A549 (cell line): ENCODE measurements around the gene FAM163B. TPM values are rescaled to one million over a fixed set of nuclear protein-coding genes. Genes with fewer than 3 reads are reported as not detected.

Experiments used
- ATAC-seq, 2 experiments: fragments of 200-7000 bp in 1 of 2; fragments of >200 bp in 1 of 2; cut with Nextera tagmentation in 1 of 2; cut with Tn5 transposase in 1 of 2; 3 replicates each; pipeline versions ENCODE4 v1.8.0 to v1.9.1; 2018 to 2020; ENCODE audit warnings: mild to moderate bottlenecking in 1 of 2, moderate library complexity in 1 of 2
- CTCF ChIA-PET: fragments of 300-600 bp; sonication (Branson Sonifier 250); formaldehyde crosslinking; extraction: SDS; loops from one replicate; lab custom pipeline; 2021; ENCODE audit warnings: antibody characterized with exemption, inconsistent platforms; lab: Yijun Ruan, JAX
- POLR2A ChIA-PET: fragments of 350-600 bp; formaldehyde crosslinking; extraction: SDS; loops from one replicate; lab custom pipeline; 2021; ENCODE audit warnings: antibody characterized with exemption, inconsistent platforms; lab: Yijun Ruan, JAX
- DNase-seq, 2 experiments: peaks; one replicate each; pipeline versions ENCODE4 v3.0.0 to v3.0.0-alpha.2; 2011 to 2016; ENCODE audit warnings: low read depth in 1 of 2, low spot score in 1 of 2
- FAIRE-seq: peaks from 2 replicates; lab custom pipeline; 2011; peaks lifted over from hg19 to GRCh38; lab: Jason Lieb, UNC
- H3K27ac ChIP-seq, 2 experiments: fragments of >200 bp; sonication (Bioruptor Twin); formaldehyde crosslinking; 3 replicates each; pipeline ENCODE4 v1.5.1; 2016 to 2017
- H3K4me1 ChIP-seq: fragments of >200 bp; sonication (Bioruptor Twin); formaldehyde crosslinking; 3 replicates; pipeline ENCODE4 v1.6.1; 2016
- H3K4me2 ChIP-seq: fragments of >200 bp; sonication (Bioruptor Twin); formaldehyde crosslinking; 3 replicates; pipeline ENCODE4 v1.6.1; 2016
- H3K4me3 ChIP-seq: fragments of >200 bp; sonication (Bioruptor Twin); formaldehyde crosslinking; 3 replicates; pipeline ENCODE4 v1.5.1; 2016
- H3K9me3 ChIP-seq: fragments of >200 bp; sonication (Bioruptor Twin); formaldehyde crosslinking; 3 replicates; pipeline ENCODE4 v1.6.1; 2016
- CEBPB ChIP-seq, 2 experiments: fragments of >200 bp in 1 of 2; sonication (Bioruptor Twin) in 1 of 2; formaldehyde crosslinking in 1 of 2; IDR thresholded peaks; 2 replicates each; pipeline ENCODE4 v1.6.1; 2012 to 2016
- CHD2 ChIP-seq: fragments of 150-350 bp; IDR thresholded peaks from 2 replicates; pipeline ENCODE4 v1.6.1; 2014; ENCODE audit warnings: low read length; ENCODE audit not compliant: partially characterized antibody
- CTCF ChIP-seq: fragments of >200 bp; sonication (Bioruptor Twin); formaldehyde crosslinking; IDR thresholded peaks from 3 replicates; pipeline ENCODE4 v1.5.1; 2016
- EHF ChIP-seq: fragments of 250-450 bp; sonication (Bioruptor Pico); IDR thresholded peaks from 2 replicates; pipeline ENCODE4 v1.5.0; 2020; ENCODE audit warnings: mild to moderate bottlenecking
- EHMT2 ChIP-seq: fragments of 200-600 bp; sonication (generic); IDR thresholded peaks from 2 replicates; pipeline ENCODE4 v1.6.1; 2016; ENCODE audit warnings: antibody characterized with exemption, low read depth, mild to moderate bottlenecking, moderate library complexity
- ELK1 ChIP-seq: fragments of 150-350 bp; IDR thresholded peaks from 2 replicates; pipeline ENCODE4 v1.6.1; 2014; ENCODE audit warnings: low read depth, mild to moderate bottlenecking, low read length
- EP300 ChIP-seq, 2 experiments: fragments of >200 bp; sonication (Bioruptor Twin); formaldehyde crosslinking; IDR thresholded peaks; 2 replicates in 1 of 2; 3 replicates in 1 of 2; pipeline ENCODE4 v1.6.1; 2016 to 2017
- ESRRA ChIP-seq: fragments of 150-350 bp; IDR thresholded peaks from 2 replicates; pipeline ENCODE4 v1.6.1; 2014; ENCODE audit warnings: mild to moderate bottlenecking, low read length, borderline replicate concordance
- FOSL2 ChIP-seq, 2 experiments: fragments of 450-650 bp in 1 of 2; fragments of >200 bp in 1 of 2; sonication (Bioruptor Twin) in 1 of 2; formaldehyde crosslinking; IDR thresholded peaks; 2 replicates each; pipeline versions ENCODE4 v1.5.0 to v1.6.1; 2016 to 2020; ENCODE audit warnings: mild to moderate bottlenecking in 1 of 2, moderate library complexity in 1 of 2
- FOXS1 ChIP-seq: fragments of 250-450 bp; sonication (Bioruptor Pico); IDR thresholded peaks from 2 replicates; pipeline ENCODE4 v1.5.0; 2020; ENCODE audit warnings: mild to moderate bottlenecking, moderate library complexity
- GATA3 ChIP-seq: IDR thresholded peaks from 2 replicates; pipeline ENCODE4 v1.6.1; 2012; ENCODE audit warnings: borderline replicate concordance
- HES2 ChIP-seq: fragments of >200 bp; sonication (Bioruptor Twin); formaldehyde crosslinking; IDR thresholded peaks from 2 replicates; pipeline ENCODE4 v1.6.1; 2016
- HOXB13 ChIP-seq: fragments of 250-450 bp; sonication (Bioruptor Pico); IDR thresholded peaks from 2 replicates; pipeline ENCODE4 v1.5.0; 2020; ENCODE audit warnings: low read depth, mild to moderate bottlenecking, moderate library complexity
- JUNB ChIP-seq: fragments of >200 bp; sonication (Bioruptor Twin); formaldehyde crosslinking; IDR thresholded peaks from 2 replicates; pipeline ENCODE4 v1.6.1; 2016
- KDM5A ChIP-seq: fragments of 200-600 bp; sonication (generic); IDR thresholded peaks from 2 replicates; pipeline ENCODE4 v1.6.1; 2016; ENCODE audit warnings: antibody characterized with exemption, mild to moderate bottlenecking
- MAX ChIP-seq: IDR thresholded peaks from 2 replicates; pipeline ENCODE4 v1.6.1; 2012
- MAZ ChIP-seq: fragments of 150-350 bp; IDR thresholded peaks from 2 replicates; pipeline ENCODE4 v1.6.1; 2014; ENCODE audit warnings: antibody characterized with exemption, low read depth, low read length, borderline replicate concordance
- MYC ChIP-seq: IDR thresholded peaks from 2 replicates; pipeline ENCODE4 v1.6.1; 2012; ENCODE audit warnings: mild to moderate bottlenecking, inconsistent platforms, low read length, improper control_type of control experiment, borderline replicate concordance
- NFE2L2 ChIP-seq: fragments of 150-350 bp; conservative IDR thresholded peaks from 2 replicates; pipeline ENCODE4 v1.6.1; 2014; ENCODE audit warnings: low read length
- NPAS2 ChIP-seq: fragments of 250-450 bp; sonication (Bioruptor Pico); IDR thresholded peaks from 2 replicates; pipeline ENCODE4 v1.8.0; 2022; ENCODE audit warnings: mild to moderate bottlenecking, moderate library complexity, borderline replicate concordance
- NR3C1 ChIP-seq: fragments of >200 bp; sonication (Bioruptor Twin); formaldehyde crosslinking; IDR thresholded peaks from 3 replicates; pipeline ENCODE4 v1.6.1; 2017
- PHF8 ChIP-seq: fragments of 200-600 bp; sonication (generic); IDR thresholded peaks from 2 replicates; pipeline ENCODE4 v1.6.1; 2016; ENCODE audit warnings: low read depth, mild to moderate bottlenecking, antibody characterized with exemption, moderate library complexity, borderline replicate concordance
- POLR2A ChIP-seq: IDR thresholded peaks from 2 replicates; pipeline ENCODE4 v1.6.1; 2012; ENCODE audit warnings: mild to moderate bottlenecking, low read length
- SMC3 ChIP-seq: fragments of >200 bp; sonication (Bioruptor Twin); formaldehyde crosslinking; IDR thresholded peaks from 3 replicates; pipeline ENCODE4 v1.6.1; 2018; ENCODE audit warnings: inconsistent platforms
- SREBF2 ChIP-seq: fragments of 450-650 bp; IDR thresholded peaks from 2 replicates; pipeline ENCODE4 v1.6.1; 2014; ENCODE audit warnings: mild to moderate bottlenecking, moderate library complexity
- TP53 ChIP-seq: fragments of 250-450 bp; sonication (Bioruptor Pico); IDR thresholded peaks from 2 replicates; pipeline ENCODE4 v1.5.0; 2021; ENCODE audit warnings: mild to moderate bottlenecking, moderate library complexity
- WGBS: methylation state at CpG from one replicate; pipeline ENCODE4 v1.1.6; 2017; ENCODE audit errors: missing lambda C conversion rate; 5-methylcytosine and 5-hydroxymethylcytosine counted together
- polyA plus RNA-seq, 4 experiments: library from polyadenylated mRNA; depleted of rRNA in 3 of 4; stranded (reverse); fragments of >200 nt; fragmentation: RNase III in 1 of 4; extraction: RNeasy Plus Mini Kit Qiagen cat#74134 plus additional on column Dnase treatment in 1 of 4; gene quantifications; 2 replicates in 3 of 4; 3 replicates in 1 of 4; pipeline ENCODE4 v1.2.3, GENCODE V29; 2011 to 2017

FAM163B gene
- polyA plus RNA-seq, 2 of the 4 experiments (the other 2 are of a cell fraction): not detected

GRCh38 chr9:133581513-133582343, 27.5 kb downstream of the FAM163B start:
- WGBS: 65% methylated on average over 19 of the region's 19 CpGs
- DNase-seq: no peak
- TF ChIP-seq SREBF2 (no peak), NR3C1 (no peak), CTCF (no peak), EHF (CRISPR knock-in tag) (no peak), FOSL2 (IDR thresholded peaks at IDR 0.05) (no peak), FOSL2 (CRISPR knock-in tag; IDR thresholded peaks at IDR 0.05) (no peak), SMC3 (no peak), ESRRA (no peak), MYC (no peak), CEBPB (IDR thresholded peaks at IDR 0.05) (no peak), TP53 (no peak), EHMT2 (no peak), ELK1 (no peak), NPAS2 (no peak), POLR2A (no peak), PHF8 (no peak), EP300 (IDR thresholded peaks at IDR 0.05) (no peak), HOXB13 (no peak)
- CTCF ChIA-PET: interaction anchor here (0.7 to 2.3 kb wide), 4 partner anchors 11 to 52 kb away, joined by 3 to 5 read pairs (median 4); no protein-coding TSS in a partner anchor
- H3K9me3 ChIP-seq: no peaks in the 10 kb centered on the region
- no peak for FAIRE-seq
- no peak overlapping the region for H3K4me3 ChIP-seq
- no peaks in the 10 kb centered on the region for H3K4me1 ChIP-seq
- no peak overlapping the region for H3K4me2 ChIP-seq
- no peak for ATAC-seq
- POLR2A ChIA-PET: no interaction called here
- H3K27ac ChIP-seq: no peak overlapping the region

GRCh38 chr9:133581011-133581410, 28.2 kb downstream of the FAM163B start:
- no peaks in the 10 kb centered on the region for H3K9me3 ChIP-seq
- TF ChIP-seq MAZ: no peak
- no peak for TF ChIP-seq KDM5A
- no peak for TF ChIP-seq CHD2
- ChIA-PET CTCF (interaction anchor here (1.4 to 2.4 kb wide), 3 partner anchors 8 to 17 kb away, joined by 4 to 9 read pairs (median 5); no protein-coding TSS in a partner anchor), POLR2A (no interaction called here)
- WGBS: 47% methylated on average over 4 of the region's 4 CpGs
- ATAC-seq (no peak), DNase-seq (no peak), FAIRE-seq (no peak)
- H3K27ac ChIP-seq: no peak overlapping the region
- no peaks in the 10 kb centered on the region for H3K4me1 ChIP-seq
- no peak overlapping the region for H3K4me2 ChIP-seq
- no peak overlapping the region for H3K4me3 ChIP-seq

- 35% methylated on average over 6 of the region's 6 CpGs for WGBS
- ATAC-seq (no peak), DNase-seq (no peak), FAIRE-seq (no peak)
- H3K27ac ChIP-seq: no peak overlapping the region
- no peaks in the 10 kb centered on the region for H3K4me1 ChIP-seq
- CTCF ChIA-PET: interaction anchor here (0.7 to 2.4 kb wide), 4 partner anchors 9 to 134 kb away, joined by 4 to 9 read pairs (median 4); no protein-coding TSS in a partner anchor
- no peak for TF ChIP-seq JUNB
- no peak for TF ChIP-seq CTCF
- no peak for TF ChIP-seq ELK1
- TF ChIP-seq FOSL2 (IDR thresholded peaks at IDR 0.05): no peak
- no peak for TF ChIP-seq FOSL2 (CRISPR knock-in tag; IDR thresholded peaks at IDR 0.05)
- no peak for TF ChIP-seq MAX
- no peak for TF ChIP-seq NFE2L2
- no peak for TF ChIP-seq NR3C1
- no peak for TF ChIP-seq FOXS1
- TF ChIP-seq HES2: no peak
- TF ChIP-seq HOXB13: no peak
- TF ChIP-seq GATA3: no peak
- TF ChIP-seq EHMT2: no peak
- no peaks in the 10 kb centered on the region for H3K9me3 ChIP-seq
- POLR2A ChIA-PET: no interaction called here
- no peak overlapping the region for H3K4me2 ChIP-seq
- no peak overlapping the region for H3K4me3 ChIP-seq
These were observed 28.8 kb downstream of the FAM163B start for GRCh38 chr9:133580419-133580738.
